CD4-positive, alpha-beta T cell treated with Interleukin-6 for 4 hours (primary cell): ENCODE results near the gene AGTR1.

Source experiments
- DNase-seq: peaks from one replicate; pipeline ENCODE4 v3.0.0-alpha.2; 2020; ENCODE audit warnings: mixed read lengths

The AGTR1 gene

DNA sequence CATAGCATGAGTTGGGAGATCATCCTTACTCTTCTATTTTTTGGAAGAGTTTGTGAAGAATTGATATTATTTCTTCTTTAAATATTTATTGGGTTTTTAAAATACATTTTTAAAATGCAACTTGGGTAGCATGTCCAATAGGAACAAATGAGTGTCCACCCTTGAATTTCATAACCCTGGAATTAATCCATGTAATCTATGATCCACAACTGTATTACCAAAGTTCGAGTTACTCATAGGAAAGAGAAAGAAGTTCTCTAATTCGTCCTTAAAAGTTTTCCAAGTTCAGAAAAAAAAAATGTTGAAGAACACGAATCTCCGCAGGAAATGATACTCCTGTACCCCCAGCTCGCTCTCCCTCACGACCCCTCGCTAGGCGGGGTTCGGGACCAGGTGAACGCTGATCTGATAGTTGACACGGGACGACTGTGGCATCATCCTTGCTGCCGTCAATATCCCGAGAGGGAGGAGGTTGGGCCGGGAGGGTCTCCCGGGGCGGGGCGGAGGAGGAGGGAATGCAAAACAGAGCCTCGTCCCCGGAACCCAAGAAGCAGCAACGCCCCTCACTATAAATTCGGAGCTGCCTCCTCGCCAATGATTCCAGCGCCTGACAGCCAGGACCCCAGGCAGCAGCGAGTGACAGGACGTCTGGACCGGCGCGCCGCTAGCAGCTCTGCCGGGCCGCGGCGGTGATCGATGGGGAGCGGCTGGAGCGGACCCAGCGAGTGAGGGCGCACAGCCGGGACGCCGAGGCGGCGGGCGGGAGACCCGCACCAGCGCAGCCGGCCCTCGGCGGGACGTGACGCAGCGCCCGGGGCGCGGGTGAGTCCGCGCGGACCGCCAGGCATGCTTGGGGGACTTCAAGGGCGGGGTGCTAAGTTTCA is at the start of gene AGTR1:
Gene AGTR1 (plus strand): TSS at position 598 of the 884 bp plus-strand sequence. CDS start 43,133 bp downstream, outside the sequence.
- no peak for DNase-seq

DNA sequence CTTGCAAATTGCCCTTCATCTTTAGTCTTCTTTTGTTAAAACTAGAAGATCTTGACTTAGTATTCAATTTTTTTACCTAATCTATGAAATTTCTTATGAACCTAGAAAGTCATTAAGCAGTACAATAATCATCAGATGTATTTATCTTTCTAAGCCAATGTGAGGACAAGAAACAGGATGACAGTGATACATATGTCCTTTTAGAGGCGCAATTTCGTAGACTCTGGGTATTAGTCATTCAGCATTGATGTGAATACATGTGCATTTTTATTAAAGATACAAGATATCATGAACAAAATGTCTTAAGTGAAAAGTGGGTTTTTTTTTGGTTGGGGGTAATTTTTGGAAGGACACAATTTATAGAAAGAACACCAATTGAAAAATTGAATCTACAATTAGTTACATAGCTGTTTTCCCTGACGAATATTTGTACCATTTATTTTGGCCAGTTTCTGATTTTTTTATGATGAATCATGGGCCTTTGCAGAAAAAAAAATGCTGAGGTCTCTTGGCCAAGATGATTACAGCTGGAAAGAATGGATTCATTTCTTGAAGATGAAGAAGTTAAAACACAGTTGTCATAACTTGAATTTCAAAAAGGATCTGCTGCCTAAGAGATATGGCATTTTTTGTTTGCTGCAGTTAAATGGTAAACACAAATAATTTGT is 48.9 kb upstream of the AGTR1 start:
- DNase-seq, result no peak

DNA sequence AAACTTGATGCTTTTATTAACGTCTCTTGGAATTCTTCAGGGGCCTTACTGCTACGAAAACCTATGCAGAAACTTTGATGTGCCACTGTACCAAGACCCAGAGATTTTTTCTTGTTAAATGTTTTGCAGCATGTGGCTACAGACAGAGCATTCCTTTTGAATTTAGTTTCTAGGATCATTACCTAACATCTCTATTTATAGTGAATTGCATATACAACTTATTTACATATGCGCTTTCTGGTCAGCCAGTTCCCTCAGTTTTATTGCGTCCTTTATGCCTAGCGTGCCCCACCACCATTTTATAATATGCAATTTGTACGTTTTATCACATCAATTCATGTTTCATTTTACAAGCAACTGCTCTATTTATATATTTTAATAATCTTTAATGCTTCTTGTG is 46.2 kb upstream of the AGTR1 start:
- DNase-seq, result no peak

DNA sequence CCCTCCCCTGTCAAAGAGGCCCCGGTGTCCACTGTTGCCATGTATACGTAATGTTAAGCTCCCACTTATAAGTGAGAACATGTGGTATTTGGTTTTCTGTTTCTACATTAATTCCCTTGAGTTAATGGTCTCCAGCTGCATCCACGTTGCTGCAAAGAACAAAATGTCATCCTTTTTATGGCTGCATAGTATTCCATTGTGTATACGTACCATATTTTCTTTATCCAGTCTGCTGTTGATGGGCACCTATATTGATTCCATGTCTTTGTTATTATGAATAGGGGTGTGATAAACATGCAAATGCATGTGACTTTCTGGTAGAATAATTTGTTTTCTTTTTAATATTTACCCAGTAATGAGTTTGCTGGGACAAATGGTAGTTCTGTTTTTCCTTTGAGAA is 43.3 kb upstream of the AGTR1 start:
- no peak for DNase-seq

DNA sequence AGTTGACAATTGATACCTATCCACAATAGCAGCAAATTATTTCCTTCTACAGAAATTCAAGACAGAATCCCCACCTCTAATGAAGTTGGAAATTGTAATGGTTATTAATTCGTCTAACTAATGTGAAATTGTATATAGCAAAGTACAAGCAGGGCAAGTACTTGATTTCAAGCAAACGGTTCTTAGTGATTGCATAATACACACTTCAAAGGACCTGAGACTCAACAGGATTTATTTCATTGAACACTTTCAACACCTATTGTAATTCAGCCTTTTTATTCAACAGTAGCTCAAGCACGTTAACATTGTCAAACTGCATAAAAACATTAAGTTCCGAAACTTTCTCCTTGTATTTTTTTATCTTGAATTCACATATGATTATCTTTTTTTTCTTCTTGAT is 40.2 kb upstream of the AGTR1 start:
- DNase-seq, result no peak

DNA sequence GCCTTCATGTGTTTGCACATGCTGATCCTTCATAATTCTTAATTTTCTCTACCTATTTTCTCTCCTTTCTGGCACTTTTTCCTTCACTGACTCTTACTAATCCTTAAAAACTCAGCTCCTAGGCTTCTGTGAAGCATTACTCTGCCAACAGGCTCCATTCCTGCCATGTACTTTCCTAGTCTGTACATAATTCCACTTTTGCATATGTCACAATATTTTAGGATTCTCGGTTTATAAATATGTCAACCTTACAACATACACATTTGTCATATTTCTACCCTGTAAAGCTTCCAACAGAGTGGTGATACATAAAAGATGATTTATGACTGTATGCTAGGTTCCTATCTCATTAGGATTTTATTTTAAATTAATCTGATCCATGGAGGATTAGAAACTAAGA is 38.2 kb upstream of the AGTR1 start:
- DNase-seq, result no peak

DNA sequence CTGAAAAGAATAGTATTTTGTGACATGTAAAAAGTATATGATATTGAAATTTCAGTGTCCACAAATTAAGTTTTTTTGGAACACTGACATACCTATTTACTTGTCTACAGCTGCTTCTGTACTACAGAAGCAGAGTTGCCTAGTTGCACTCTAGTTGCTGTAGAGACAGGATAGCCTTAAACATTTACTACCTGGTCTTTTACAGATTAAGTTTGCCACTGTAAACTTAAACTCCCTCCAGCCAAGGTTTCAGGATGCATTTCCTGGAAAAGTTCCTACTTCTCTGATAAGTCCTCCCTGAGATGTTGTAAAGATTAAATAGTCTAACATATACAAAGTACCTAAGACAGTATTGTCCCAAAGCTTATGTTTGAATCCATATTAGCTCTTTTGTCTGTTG is 17.4 kb upstream of the AGTR1 start:
- no peak for DNase-seq

DNA sequence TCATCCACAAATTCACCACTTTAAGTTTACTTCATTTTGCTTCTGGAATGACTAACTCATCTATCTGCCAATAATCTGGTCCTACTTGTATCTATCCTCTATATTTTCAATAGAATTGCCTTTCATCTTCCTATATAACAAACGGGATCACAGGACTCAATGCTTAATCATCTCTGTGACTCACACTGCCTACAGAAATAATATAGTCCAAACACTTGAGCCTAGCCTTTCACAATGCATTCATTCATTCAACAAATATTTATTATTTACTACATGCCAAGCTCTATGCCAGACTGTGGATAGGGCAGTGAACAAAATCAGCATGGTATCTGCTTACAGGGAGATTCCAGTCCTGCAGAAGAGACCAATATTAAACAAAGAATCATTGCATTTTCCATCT is 16.6 kb upstream of the AGTR1 start:
- no peak for DNase-seq

DNA sequence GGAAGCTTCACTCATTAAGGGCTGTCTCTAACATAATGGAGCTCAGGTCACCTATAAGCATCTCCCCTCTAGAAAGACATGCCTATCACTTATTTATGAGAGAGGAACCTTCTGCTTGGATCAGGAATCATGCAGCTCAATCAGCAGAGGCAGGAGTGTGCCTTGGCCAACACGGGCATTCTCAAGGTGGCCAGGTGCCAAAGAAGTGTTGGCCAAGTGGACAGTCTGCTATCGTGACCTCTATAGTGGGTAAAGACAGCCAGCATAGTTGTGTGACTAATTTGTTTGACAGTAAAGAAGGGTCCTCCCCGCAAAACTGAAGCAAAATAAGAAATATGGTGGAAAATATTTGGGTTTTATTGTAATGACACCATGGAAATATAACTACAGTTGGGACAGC is 14.7 kb upstream of the AGTR1 start:
- DNase-seq, result no peak

DNA sequence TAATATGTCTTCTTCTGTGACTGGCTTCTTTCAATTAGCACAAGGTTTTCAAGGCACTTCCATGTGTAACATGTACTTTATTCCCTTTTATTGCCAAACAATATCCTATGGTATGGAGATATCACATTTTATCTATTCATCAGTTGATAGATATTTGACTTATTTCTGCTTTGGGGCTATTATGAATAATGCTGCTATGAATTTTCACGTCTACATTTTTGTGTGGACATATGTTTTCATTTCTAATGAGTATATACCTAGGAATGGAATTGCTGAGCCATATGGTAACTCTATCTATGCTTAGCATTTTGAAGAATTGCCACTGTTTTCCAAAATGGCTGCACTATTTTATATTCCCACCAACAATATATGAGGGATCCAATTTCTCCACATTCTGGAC is 3.6 kb upstream of the AGTR1 start:
- no peak for DNase-seq

DNA sequence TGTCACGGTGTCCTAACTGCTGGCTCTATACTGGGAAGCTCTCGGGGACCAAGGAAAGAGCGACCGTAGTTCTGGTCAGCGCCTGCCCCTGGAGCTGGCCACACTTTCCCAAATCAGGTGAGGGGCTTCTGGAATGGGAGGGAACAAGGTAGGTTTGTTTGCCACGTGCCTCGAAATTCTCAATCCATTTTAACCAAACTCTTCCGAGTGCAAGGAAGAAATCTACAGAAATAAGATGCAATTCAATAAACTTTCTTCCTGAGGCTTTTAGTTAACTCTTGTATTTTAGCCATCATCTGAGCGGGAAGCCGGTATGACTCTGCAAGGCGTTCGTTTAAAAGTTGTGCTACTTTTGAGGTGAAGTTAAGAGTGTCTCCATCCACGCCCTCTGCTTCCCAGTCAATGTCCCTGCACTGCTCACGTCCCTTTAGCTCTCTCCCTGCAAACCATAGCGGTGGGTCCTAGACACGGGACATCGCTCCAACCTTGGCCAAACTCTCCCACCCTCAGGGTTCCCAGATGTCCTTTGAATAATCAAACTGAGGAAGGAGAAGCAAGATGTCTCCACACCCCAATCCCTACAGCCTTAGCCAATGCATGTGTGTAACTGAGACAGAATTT is 597 bp downstream of the AGTR1 start:
- DNase-seq, result no peak

DNA sequence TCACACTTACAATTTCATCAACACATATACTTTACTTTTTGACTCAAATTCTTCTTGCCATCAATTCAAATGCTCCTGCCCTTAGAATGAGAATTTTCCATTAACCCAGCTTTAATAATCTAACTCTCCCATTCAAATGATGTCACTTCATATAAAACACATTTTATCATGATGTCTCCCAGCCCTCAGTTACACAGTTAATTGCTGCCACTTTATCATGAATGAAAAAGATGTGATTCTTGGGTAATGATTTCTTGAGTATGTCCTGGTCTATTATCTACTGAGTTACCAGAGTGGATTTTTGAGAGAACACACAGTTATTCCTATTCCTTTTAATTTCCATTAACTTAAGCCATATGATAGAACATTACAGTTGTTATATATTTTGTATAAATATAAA is 7.6 kb downstream of the AGTR1 start:
- no peak for DNase-seq

DNA sequence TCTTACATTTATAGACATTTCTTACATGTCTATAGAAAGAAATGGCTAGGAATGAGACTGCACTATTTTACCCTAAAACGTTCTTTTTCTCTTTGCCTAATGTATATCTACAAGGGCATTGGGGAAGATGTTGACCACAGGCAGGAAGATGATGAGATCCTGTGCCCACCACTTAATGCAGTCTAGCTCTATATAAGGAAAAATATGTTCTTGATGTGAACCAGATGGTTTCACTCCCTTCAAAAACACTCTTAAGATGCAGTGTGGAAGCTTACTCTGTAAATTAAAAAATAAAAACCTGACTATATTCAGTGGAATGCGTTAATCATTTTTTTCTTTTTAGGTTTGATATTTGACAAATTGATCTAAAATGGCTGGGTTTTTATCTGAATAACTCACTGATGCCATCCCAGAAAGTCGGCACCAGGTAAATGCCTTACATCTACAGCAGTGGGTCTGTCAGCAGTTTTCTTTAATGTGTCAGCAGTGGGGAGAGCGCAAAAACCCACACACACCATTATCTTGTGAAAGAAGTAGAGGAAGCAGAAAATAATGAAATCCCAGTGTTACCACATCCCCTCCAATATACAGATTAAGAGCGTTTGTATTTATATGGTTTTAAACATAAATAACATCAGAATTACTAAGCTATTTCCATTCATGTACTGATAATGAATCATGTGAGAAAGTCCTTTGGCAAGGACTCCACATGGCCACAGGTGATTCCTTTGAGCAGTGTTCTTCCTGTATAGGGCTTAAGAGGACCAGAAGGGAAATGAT is 10.1 kb downstream of the AGTR1 start:
- no peak for DNase-seq

DNA sequence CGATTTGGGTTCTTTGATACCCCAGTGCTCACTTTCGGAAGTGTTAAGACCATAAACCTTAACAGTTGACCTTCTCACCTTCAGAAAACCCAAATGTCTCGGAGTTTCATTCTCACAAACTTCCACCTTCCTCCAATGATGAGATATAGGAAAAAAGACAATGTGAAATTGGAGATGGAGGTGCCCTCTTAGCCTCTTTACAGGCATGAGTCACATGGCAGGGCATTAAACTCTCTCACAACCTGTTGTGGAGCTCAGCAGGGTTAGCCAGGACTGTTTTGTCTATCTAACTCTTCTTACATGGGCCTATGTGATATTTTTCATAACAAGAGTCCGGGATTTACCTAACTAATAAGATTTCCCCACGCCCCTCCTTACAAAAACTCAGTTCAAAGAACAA is 10.7 kb downstream of the AGTR1 start:
- DNase-seq, result no peak

DNA sequence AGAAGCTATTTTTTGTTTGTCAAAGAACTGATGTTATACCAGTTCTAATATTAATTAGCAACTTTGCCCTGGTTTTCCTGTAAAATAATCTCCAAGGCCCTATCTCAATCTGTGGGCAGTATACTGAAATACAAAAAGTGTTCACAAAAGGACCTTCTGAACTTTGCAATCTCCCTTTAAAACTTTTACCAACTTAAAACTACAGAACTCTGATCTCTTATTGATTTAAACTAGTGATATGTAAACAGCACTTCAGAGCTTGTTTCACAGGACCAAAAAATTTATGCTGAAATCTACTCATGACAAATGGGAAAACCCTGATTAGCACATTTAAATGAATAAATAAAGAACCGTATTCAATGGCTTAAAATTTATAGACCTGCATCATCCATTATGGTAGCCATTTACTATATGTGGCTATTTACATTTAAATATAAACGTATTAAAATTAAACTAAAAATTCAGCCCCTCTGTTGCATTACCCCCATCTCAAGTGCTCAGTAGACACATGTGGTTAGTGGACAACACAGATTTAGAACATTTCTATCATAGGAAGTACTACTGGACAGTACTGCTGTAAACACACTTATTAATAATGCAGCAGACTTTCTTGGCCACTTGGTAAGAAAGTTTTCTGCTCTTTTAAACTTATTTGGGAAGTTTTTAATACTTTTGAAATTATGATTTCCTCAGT is 12.0 kb downstream of the AGTR1 start:
- no peak for DNase-seq

DNA sequence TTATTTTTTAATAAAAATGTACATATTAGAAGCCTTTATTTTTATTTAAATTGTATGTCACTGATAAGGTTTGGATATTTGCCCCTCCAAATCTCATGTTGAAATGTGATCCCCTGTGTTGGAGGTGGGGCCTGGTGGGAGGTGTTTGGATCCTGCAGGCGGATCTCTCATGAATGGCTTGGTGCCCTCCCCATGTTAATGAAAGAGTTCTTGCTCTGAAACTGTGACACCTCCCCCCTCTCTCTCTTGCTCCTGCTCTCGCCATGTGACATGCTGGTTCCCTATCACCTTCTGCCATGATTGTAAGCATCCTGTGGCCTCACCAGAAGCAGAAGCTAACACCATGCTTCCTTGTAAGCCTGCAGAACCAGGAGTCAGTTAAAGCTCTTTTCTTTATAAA is 13.0 kb downstream of the AGTR1 start:
- DNase-seq, result no peak

DNA sequence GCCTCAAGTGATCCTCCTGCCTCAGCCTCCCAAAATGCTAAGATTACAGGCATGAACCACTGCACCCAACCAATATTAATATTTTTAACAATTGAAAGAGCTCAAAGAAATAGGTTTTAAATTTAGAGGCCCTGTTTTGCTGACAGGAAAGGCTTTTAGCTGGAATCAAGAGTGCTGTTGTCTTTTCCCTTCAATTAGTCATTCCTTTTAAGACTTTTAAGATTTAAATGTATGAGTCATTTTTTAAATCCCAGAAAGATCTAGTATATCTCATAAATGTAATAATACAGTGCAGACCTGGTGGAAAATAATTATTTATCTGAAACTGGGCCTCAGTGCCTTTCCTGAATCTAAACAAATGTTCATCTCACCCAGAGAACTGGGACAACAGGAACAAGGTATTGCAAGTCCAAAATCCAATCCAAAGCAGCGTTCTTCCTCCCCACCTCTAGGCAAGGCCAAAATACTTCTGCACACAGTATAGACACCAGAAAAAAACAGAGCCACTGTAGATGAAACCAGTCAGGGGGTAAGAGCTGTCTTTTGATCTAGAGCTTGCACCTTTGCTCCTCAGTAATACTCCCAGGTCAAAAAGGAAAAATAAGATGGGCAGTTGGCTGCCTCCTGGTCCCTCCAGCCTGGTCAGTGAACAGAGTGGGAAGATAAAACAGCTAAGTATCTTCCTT is 14.4 kb downstream of the AGTR1 start:
- no peak for DNase-seq

DNA sequence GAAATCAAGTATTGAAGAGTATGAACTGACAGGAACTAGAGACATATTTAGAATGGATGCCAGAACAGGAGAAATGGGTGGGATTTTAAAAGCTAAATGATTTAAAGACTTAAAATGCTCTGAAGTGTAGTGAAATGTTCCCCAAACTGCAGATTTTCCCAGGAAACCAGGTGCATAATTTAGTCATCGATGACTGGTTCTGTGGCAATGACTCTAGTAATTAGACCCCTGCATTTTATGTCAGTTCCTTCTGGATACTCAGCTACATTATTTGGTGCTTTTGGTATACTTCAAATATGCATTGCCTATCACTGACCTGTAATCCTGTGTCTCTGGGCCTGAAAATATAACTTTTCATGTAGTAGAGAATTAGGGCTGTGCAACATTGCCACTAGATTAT is 16.8 kb downstream of the AGTR1 start:
- DNase-seq, result no peak

DNA sequence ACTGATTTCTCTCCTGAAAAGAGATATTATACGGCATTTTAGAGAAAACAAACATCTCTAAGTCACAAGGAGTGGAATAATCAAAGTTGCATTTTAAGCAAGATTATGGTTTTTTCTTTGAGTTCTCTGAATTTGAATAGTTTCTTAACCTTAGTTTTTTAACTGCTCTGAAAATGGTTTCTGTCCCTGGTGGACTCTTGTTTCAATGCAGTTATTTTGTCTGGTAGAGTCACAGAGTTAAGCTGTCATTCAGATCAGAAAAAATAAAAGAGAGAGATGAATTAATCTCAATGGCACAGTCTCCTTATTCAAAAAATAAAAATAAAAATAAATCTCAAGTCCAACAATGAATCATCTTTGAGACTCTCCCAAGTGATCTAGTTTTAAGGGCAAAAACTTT is 19.0 kb downstream of the AGTR1 start:
- no peak for DNase-seq

DNA sequence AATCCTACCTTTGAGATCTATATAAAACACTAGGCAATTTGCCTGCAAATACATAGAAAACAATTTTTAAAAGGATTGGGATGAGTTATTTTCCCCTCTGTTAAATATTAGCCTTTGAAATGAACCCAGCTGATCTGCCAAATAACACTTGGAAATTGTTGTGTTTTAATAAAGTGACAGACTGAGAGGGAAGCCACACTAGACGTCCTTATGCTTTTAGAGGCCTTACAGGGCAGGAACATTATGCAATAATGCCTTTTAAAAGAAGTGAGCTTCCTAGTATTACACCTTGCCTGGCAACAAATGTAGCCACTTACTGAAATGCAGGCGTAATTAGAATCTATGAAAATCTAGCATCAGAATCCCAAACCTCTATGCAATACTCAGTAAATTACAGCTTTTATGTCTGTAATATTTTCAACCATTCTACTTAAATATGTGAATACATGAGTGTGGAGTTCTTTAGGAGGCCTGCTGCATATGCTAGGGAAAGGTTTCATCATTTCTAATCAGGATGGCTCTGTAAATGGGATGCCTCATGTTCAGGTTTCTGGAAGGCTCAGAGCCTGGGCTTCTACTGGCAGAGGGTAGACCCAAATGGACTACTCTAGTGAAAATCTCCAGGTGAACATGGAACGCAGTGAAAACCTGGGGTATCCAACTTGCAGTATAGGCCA is 20.3 kb downstream of the AGTR1 start:
- no peak for DNase-seq
